Measurements from ENCODE around the gene PPIL1.

DNA sequence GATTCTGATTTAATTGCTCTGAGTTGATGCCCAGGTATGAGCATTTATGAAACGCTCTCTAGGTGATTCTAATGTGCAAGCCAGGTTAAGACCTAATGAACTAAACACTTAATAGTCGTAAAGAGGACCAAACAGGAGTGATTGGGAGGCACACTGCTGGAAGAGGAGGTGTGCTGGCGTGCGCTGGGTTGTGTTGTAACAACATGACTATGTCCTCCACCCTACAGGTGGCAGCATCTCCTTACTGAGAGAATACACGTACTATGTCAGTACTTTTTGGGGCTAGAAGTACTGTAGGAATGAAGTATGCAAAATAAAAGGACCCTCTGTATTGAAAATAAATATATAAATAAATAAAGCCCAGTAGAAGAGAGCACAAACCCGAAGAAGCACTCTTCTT is 23.0 kb upstream of the PPIL1 start:
- no peak for TF ChIP-seq CTCF (IDR thresholded peaks at IDR 0.05)
- TF ChIP-seq POLR2A (IDR thresholded peaks at IDR 0.05), result no peak

All from lower leg skin (tissue), 3 donors.